ENCODE results near the gene CFD. TPM values are rescaled to one million over a fixed set of nuclear protein-coding genes. Genes with fewer than 3 reads are reported as not detected.
"Not testable (repeated sequence)": the region's sequence is repeated elsewhere in the genome, so short reads cannot be mapped to it uniquely, and the experiment has no call there.

CFD gene
- total RNA-seq, 2 experiments from 2014 or later: 1.4 to 1.7 TPM

DNA sequence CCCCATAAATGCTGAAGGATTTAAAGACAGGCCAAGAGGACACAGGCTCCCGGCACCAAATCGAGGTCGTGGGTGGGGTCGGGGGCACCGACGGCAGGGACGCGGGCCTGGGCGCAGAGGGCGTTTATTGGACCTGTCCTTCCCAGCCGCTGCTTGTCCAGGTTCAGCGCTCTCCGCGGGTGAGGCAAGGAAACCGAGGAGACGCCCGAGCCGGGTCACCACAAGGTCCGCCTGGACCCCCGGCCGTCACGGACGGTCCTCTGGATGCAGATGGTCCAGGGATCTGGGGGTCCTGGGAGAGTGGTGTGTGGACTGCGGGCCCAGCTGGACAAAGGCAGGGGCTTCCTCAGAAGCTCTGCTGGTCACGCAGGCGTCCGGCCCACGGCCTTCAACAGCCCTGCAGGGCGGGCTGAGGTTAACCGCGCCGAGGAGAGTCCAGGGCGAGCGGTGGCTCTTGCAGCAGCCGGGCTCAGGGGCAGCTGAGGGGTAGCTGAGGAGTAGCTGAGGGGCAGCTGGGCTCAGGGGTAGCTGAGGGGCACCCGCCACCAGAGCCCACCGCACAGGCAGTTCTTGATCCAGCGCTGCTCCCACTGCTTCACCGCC lies 8.5 kb downstream of the CFD start:
- ChIA-PET POLR2A (no interaction called here), CTCF (no interaction called here)

DNA sequence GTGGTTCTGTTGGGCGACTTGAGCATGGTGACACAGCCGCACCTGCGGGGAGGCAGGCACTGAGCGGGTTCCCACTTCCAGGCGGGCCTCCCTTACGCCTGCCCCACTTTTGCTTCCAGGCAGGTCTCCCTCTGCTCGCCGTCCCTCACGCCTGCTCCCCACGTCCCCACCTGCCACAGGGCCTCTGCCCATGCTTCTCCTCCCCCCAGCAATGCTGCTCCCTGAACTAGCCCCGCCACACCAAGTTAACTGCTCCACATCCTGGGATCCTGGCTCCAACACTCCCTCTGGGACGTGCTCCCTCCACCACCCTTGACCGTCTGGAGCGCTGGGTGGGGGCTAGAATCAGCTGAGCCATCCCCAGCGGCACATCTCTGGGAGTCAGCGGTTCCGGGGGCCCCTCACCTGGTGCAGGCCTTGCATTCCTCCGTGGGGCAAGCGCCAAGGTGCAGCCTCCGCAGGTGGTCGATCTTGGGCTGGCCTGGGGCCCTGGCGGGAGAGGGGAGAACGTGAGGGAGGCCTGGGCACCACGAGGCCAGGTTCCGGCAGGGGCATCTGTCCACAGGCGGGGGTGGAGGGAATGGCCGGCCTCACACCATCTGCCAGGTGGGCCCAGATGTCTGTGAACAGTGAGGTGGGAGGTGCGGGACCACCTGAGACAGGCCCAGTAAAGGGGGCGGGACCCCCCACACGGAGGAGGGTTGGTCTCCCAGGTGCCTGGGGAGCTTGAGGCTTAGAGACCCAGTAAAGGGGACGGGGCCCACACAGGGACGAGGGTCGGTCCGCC lies 9.2 kb downstream of the CFD start:
- ChIA-PET CTCF (no interaction called here), POLR2A (no interaction called here)

GRCh38 chr19:869245-870177 lies 10.0 kb downstream of the CFD start:
- ChIA-PET POLR2A (no interaction called here), CTCF (no interaction called here)

GRCh38 chr19:870314-870713 lies 10.8 kb downstream of the CFD start:
- ChIA-PET POLR2A (no interaction called here), CTCF (interaction anchor here (0.7 kb wide), 1 partner anchor 459 kb away, joined by 4 read pairs; no protein-coding TSS in a partner anchor)

DNA sequence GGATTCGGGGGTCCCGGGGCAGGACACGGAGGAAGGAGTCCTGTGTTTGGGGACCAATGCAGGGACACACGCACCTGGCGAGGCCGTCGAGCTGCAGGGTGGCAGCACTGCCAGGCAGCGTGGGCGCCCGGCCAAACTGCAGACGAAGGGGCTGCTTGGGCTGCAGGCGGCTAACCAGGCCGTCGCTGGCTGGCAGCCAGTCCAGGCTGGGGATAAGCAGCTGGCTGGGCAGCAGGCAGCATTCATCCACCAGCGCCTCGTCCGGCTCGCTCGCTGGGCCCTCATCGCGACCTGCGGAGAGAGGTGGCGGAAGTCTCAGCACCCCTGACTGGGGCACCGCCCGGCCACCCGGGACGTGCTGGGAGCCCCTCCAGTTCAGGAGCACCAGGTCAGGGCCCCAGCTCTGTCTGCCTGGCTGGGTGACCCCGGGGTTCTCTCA lies 11.5 kb downstream of the CFD start:
- POLR2A ChIA-PET: no interaction called here
- CTCF ChIA-PET: interaction anchor here (0.7 to 1.0 kb wide), 2 partner anchors 50 to 458 kb away, joined by 3 to 4 read pairs; no protein-coding TSS in a partner anchor

DNA sequence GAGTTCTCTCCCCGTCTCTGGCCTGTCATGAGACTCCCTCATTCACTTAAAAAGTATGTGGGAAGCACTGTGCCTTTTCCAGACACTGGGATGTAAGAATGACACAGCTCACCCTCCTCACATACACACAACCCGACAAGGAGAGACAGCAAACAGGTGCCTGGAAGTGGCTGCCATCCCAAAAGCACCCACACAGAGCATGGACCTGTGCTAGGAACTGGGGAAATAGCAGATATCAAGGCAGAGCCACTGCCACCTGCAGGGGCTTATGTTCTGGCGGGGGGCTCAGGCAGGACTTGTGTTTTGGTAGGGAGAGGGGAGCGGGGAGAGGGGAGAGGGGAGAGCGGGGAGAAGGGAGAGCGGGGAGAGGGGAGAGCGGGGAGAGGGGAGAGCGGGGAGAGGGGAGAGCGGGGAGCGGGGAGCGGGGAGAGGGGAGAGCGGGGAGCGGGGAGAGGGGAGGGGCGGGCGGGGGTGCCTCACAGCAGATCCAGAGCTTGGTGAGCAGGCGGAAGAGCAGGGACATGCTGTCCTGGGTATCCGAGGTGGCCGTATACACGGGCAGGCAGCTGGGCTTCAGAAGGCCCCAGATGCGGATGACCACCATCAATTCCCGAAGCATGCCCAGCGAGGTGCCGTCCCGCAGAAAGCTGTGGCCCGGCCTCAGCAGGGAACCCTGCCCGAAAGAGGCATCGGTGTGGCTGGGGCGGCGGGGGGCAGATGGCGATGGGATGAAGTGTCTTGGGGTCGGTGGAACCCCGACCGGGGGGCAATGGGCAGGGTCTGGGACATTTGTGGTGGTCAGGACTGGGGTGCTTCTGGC lies 12.2 kb downstream of the CFD start:
- POLR2A ChIA-PET: no interaction called here
- CTCF ChIA-PET: interaction anchor here (0.5 to 1.1 kb wide), 3 partner anchors 8 to 183 kb away, joined by 3 to 4 read pairs (median 4); no protein-coding TSS in a partner anchor

DNA sequence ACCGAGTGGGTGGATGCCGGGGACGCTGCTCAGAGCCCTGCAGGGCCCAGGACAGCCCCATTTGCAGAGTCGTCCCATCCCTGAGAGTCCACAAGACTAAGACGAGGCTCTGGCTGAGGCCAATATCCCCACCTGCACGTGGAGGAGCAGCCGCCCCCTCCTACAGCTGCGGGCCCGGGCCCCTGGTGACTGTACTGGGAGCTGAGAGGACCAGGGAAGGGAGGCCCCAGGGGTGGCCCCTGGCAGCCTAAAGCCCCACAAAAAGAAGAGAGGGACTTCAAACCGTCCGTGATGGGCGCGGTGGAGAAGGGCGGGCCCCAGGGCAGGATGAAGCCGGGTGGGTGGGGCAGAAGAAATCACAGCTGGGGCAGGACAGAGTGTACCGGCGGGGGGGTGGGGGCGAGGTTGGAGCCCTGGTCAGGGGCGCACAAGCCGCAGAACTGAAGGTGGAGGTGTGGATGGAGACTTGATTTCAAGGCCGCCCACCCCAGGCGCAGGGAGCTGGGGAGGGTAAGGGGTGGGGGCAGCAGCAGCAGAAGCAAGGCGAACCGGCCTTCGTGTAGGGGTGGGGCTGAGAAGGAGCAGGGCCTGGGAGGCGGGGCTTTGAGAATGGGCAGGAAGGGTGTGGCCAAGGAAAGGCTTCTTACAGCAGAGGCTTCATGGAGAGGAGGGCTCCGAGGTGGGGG lies 12.9 kb downstream of the CFD start:
- CTCF ChIA-PET: interaction anchor here (0.5 to 1.1 kb wide), 2 partner anchors 9 to 184 kb away, joined by 4 read pairs; no protein-coding TSS in a partner anchor
- POLR2A ChIA-PET: no interaction called here

GRCh38 chr19:873084-873483 lies 13.6 kb downstream of the CFD start:
- CTCF ChIA-PET: interaction anchor here (1.1 kb wide), 1 partner anchor 9 kb away, joined by 4 read pairs; no protein-coding TSS in a partner anchor
- POLR2A ChIA-PET: interaction anchor here (0.6 kb wide), 1 partner anchor 9 kb away, joined by 5 read pairs; no protein-coding TSS in a partner anchor

DNA sequence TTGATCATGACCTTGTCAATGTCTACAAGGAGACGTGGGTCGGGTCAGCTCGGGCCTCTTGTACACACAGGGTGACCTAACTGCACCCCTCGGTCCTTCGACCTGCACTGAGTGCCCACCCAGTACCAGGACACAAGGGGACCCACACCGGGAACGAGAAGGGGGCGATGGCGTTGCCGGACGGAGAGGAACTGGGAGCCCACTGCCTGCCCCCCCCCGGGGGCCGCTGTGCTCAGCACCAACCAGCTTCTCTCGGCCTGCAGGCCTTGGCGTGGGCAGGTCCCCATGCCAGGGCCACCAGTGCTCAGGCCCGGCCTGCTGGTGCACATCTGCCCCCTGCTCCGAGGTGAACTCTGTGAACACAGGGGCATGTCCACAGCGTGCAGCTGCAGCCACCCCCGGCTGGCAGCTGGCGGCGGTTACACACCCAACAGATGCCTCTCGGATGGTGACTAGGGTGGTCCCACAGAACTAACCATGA lies 14.1 kb downstream of the CFD start:
- ChIA-PET POLR2A (interaction anchor here (0.6 kb wide), 1 partner anchor 9 kb away, joined by 5 read pairs; no protein-coding TSS in a partner anchor), CTCF (interaction anchor here (0.7 kb wide), 1 partner anchor 109 kb away, joined by 3 read pairs; no protein-coding TSS in a partner anchor)

DNA sequence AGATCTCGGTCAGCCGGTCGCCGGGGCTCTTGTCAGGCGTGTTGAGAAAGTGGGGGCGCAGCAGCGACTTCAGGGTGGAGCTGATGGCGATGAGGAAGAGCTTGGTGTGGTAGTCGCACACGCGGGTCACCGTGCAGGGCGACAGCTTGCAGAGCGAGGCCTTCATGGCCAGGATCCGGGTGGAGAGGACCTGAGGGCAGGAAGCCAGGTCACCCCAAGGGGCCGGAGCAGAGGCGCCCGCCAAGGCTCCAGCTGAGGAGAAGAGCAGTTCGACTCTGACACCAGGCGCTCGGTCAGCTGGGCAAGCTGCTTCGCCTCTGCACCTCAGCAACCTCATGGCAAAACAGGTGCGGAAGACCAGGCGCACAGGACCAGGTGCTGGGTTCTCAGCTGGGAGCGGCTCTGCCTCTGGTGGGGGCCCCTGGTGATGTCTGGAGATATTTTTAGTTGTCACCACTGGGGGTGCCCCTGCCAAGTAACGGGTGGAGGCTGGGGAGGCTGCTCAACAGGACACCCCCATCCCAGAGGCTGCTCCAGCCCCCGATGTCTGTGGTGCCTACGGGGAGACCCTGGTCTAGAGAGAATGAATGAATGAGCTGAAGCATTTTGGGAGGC lies 15.9 kb downstream of the CFD start:
- POLR2A ChIA-PET: no interaction called here
- CTCF ChIA-PET: interaction anchor here (0.8 to 1.4 kb wide), 2 partner anchors 12 to 46 kb away, joined by 3 to 4 read pairs; no protein-coding TSS in a partner anchor

DNA sequence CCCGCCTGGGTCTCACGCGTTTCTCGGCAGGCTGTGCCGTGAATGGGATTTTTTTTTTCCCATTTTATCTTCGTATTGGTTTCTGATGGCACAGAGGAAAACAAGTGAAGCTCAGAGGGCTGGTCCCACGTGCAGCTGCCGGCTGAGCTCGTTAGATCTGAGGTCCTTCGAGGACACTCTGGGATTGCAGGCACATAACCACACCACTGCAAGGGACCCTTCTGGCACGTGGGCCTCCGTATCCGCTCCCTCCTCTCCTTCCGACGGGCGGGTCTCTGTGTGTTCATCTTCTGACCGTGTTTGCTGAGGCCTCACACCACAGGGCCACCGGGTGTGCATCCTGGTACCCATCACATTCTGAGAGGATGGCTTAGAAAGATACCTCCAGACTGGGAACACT lies 16.6 kb downstream of the CFD start:
- CTCF ChIA-PET: interaction anchor here (0.8 kb wide), 1 partner anchor 13 kb away, joined by 3 read pairs; no protein-coding TSS in a partner anchor
- POLR2A ChIA-PET: no interaction called here

DNA sequence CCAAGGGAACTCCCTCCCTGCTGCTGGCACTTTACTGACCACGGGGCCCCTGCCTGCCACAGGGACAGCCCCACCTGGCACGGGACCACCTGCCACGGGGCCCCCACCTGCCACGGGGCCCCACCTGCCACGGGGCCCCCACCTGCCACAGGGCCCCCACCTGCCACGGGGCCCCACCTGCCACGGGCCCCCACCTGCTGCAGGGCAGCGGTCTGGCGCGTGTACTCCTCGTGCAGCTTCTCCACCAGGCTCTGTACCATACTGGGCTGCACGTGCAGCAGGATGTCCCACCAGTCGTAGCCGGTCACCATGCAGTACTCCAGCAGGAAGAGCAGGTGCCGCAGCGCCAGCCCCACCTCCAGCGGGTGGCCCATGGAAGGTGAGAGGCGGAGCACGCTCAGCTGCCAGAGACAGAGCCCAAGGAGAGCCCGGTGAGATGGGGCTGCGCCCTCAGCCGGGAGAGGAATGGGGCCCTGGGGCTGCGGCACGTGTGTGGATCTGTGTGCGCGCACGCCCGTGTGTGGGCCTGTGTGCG lies 17.4 kb downstream of the CFD start:
- CTCF ChIA-PET: no interaction called here

DNA sequence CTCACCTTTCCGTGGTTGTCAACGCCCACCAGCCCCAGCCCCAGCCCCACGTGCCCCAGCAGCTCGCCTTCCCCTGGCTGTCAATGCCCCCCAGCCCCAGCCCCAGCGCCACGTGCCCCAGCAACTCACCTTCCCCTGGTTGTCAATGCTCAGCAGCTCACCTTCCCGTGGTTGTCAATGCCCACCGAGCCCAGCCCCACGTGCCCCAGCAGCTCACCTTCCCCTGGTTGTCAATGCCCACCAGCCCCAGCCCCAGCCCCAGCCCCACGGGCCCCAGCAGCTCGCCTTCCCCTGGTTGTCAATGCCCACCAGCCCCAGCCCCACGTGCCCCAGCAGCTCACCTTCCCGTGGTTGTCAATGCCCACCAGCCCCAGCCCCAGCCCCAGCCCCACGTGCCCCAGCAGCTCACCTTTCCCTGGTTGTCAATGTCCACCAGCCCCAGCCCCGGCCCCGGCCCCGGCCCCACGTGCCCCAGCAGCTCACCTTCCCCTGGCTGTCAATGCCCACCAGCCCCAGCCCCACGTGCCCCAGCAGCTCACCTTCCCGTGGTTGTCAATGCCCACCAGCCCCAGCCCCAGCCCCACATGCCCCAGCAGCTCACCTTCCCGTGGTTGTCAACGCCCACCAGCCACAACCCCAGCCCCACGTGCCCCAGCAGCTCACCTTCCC lies 18.7 kb downstream of the CFD start:
- CTCF ChIA-PET: interaction anchor here (0.6 kb wide), 1 partner anchor 10 kb away, joined by 4 read pairs; no protein-coding TSS in a partner anchor
- POLR2A ChIA-PET: not testable (repeated sequence)

More for the DNA sequence above, 17.4 kb downstream of the CFD start:
- POLR2A ChIA-PET: no interaction called here

GRCh38 chr19:878751-879561 lies 19.5 kb downstream of the CFD start:
- CTCF ChIA-PET: not testable (repeated sequence)
- POLR2A ChIA-PET: interaction anchor here (0.6 kb wide), 1 partner anchor 1111 kb away, joined by 3 read pairs; no protein-coding TSS in a partner anchor

GRCh38 chr19:879711-880438 lies 20.4 kb downstream of the CFD start:
- POLR2A ChIA-PET: no interaction called here
- CTCF ChIA-PET: no interaction called here

Measured in activated CD8-positive, alpha-beta memory T cell treated with anti-CD3 and anti-CD28 coated beads for 36 hours (primary cell).